B cell (primary cell): ENCODE results near the gene SERPINE3. TPM values are rescaled to one million over a fixed set of nuclear protein-coding genes. Genes with fewer than 3 reads are reported as not detected.

Experiments used
- ATAC-seq: fragments of 200-7000 bp; cut with Tn5 transposase; one replicate; pipeline ENCODE4 v1.10.0; 2021; ENCODE audit warnings: low read depth, mild to moderate bottlenecking, moderate number of reproducible peaks, moderate library complexity
- CTCF ChIA-PET: fragments of 350-600 bp; sonication (Branson Sonifier 250); formaldehyde crosslinking; loops from one replicate; lab custom pipeline; 2021; ENCODE audit warnings: antibody characterized with exemption, inconsistent platforms; lab: Charles Lee
- POLR2A ChIA-PET: fragments of 350-600 bp; sonication (Branson Sonifier 250); formaldehyde crosslinking; loops from one replicate; lab custom pipeline; 2021; ENCODE audit warnings: antibody characterized with exemption; lab: Charles Lee
- DNase-seq: peaks from one replicate; pipeline ENCODE4 v3.0.0; 2013
- H2AFZ ChIP-seq: 2 replicates; pipeline ENCODE4 v1.6.1; 2012; ENCODE audit warnings: mild to moderate bottlenecking, low read depth, low read length; ENCODE audit not compliant: insufficient read depth, poor library complexity, severe bottlenecking
- H3K27ac ChIP-seq, 2 donors: 1 replicate in 1 of 2; 2 replicates in 1 of 2; pipeline ENCODE4 v1.5.1; 2012 to 2013; ENCODE audit warnings: low read length in 2 of 2, mild to moderate bottlenecking in 2 of 2, moderate library complexity in 1 of 2
- H3K27me3 ChIP-seq, 4 experiments: fragments of 200-600 bp in 1 of 4; sonication (generic) in 1 of 4; replicated peaks in 1 of 4; 1 replicate in 2 of 4; 2 replicates in 2 of 4; pipeline versions ENCODE4 v1.6.1 to v1.7.0; 2013 to 2016; ENCODE audit warnings: low read length in 3 of 4, mild to moderate bottlenecking in 2 of 4, mixed read lengths in 1 of 4, moderate library complexity in 1 of 4; ENCODE audit not compliant: insufficient read depth in 4 of 4, control insufficient read depth in 3 of 4; ENCODE audit errors: control extremely low read depth in 1 of 4
- H3K36me3 ChIP-seq, 2 experiments: replicated peaks in 1 of 2; 1 replicate in 1 of 2; 2 replicates in 1 of 2; pipeline versions ENCODE4 v1.6.1 to v1.7.1; 2013; ENCODE audit warnings: low read length in 1 of 2; ENCODE audit not compliant: insufficient read depth in 2 of 2, control insufficient read depth in 1 of 2; ENCODE audit errors: control extremely low read depth in 1 of 2, extremely low read depth in 1 of 2
- H3K4me1 ChIP-seq, 2 donors: fragments of 200-600 bp in 1 of 2; sonication (generic) in 1 of 2; 1 replicate in 1 of 2; 2 replicates in 1 of 2; pipeline versions ENCODE4 v1.5.1 to v1.6.1; 2013 to 2017; ENCODE audit warnings: low read length in 2 of 2; ENCODE audit not compliant: control insufficient read depth in 2 of 2, insufficient read depth in 2 of 2
- H3K4me2 ChIP-seq: replicated peaks from 2 replicates; pipeline ENCODE3; 2012; ENCODE audit warnings: mild to moderate bottlenecking, low read depth, low read length; ENCODE audit not compliant: poor library complexity, severe bottlenecking
- H3K4me3 ChIP-seq, 5 experiments: fragments of 200-600 bp in 1 of 5; sonication (generic) in 1 of 5; 1 replicate in 3 of 5; 2 replicates in 2 of 5; pipeline versions ENCODE4 v1.5.1 to v1.7.0; 2011 to 2016; ENCODE audit warnings: low read length in 4 of 5, mild to moderate bottlenecking in 4 of 5, low read depth in 2 of 5, control low read depth in 1 of 5, moderate library complexity in 1 of 5; ENCODE audit not compliant: insufficient read depth in 1 of 5; ENCODE audit errors: control extremely low read depth in 1 of 5, extremely low read depth in 1 of 5
- H3K79me2 ChIP-seq: fragments of 200-600 bp; sonication (generic); one replicate; pipeline ENCODE4 v1.6.0; 2016; ENCODE audit warnings: low read length; ENCODE audit not compliant: control insufficient read depth, insufficient read depth
- H3K9ac ChIP-seq: fragments of 200-600 bp; sonication (generic); 2 replicates; pipeline ENCODE4 v1.6.1; 2017; ENCODE audit warnings: mild to moderate bottlenecking, low read length, moderate library complexity
- H3K9me3 ChIP-seq, 3 donors: one replicate each; pipeline versions ENCODE4 v1.6.1 to v1.7.1; 2013; ENCODE audit warnings: low read length in 2 of 3; ENCODE audit not compliant: control insufficient read depth in 2 of 3, insufficient read depth in 1 of 3; ENCODE audit errors: control extremely low read depth in 1 of 3
- H4K20me1 ChIP-seq: 2 replicates; pipeline ENCODE4 v1.6.0; 2012; ENCODE audit warnings: mild to moderate bottlenecking, low read length; ENCODE audit not compliant: insufficient read depth, control insufficient read depth, poor library complexity, severe bottlenecking
- H3K27ac Mint-ChIP-seq: one replicate; pipeline ENCODE4 v1.8.0; 2021; ENCODE audit warnings: mixed read lengths
- H3K27me3 Mint-ChIP-seq: one replicate; pipeline ENCODE4 v1.8.0; 2021; ENCODE audit warnings: mixed read lengths
- H3K4me1 Mint-ChIP-seq: one replicate; pipeline ENCODE4 v1.8.0; 2021; ENCODE audit warnings: mixed read lengths
- H3K4me3 Mint-ChIP-seq: one replicate; pipeline ENCODE4 v1.8.0; 2021; ENCODE audit warnings: mixed read lengths
- H3K9me3 Mint-ChIP-seq: one replicate; pipeline ENCODE4 v1.8.0; 2022; ENCODE audit warnings: mixed read lengths; ENCODE audit not compliant: insufficient read depth
- EZH2 ChIP-seq: IDR thresholded peaks from 2 replicates; pipeline ENCODE4 v1.6.1; 2012; ENCODE audit warnings: borderline replicate concordance, low read depth, mild to moderate bottlenecking, moderate library complexity, low read length; ENCODE audit not compliant: insufficient read depth, poor library complexity, severe bottlenecking
- WGBS: methylation state at CpG from one replicate; pipeline ENCODE4 v1.1.5; 2013; ENCODE audit warnings: missing lambda C conversion rate; ENCODE audit not compliant: insufficient coverage; 5-methylcytosine and 5-hydroxymethylcytosine counted together
- intact Hi-C: fragments of 100-400 bp; cut with micrococcal nuclease; formaldehyde crosslinking; loops from one replicate; pipeline ENCODE4 v1.10.0; 2022
- polyA minus RNA-seq: library from RNA; depleted of rRNA, polyadenylated mRNA; stranded (reverse); fragments of >200 nt; gene quantifications from 2 replicates; pipeline ENCODE4 v1.2.3, GENCODE V29; 2012
- polyA plus RNA-seq: library from polyadenylated mRNA; depleted of rRNA; stranded (reverse); fragments of >200 nt; gene quantifications from 2 replicates; pipeline ENCODE4 v1.2.3, GENCODE V29; 2012
- total RNA-seq, 2 donors: library from RNA; stranded (reverse); fragments of 120-200 nt in 1 of 2; gene quantifications; 1 replicate in 1 of 2; 2 replicates in 1 of 2; pipeline versions ENCODE4 v1.2.3 to v1.2.4, GENCODE V29; 2013 to 2022
- TF ChIP-seq, protein P1 (sequence below): fragments of 200-600 bp; IDR thresholded peaks from one replicate; pipeline ENCODE4 v1.8.0; 2022; ENCODE audit warnings: antibody characterized with exemption, mild to moderate bottlenecking

Gene SERPINE3
- not detected in 2 replicates for total RNA-seq
- not detected for total RNA-seq (2013)
- not detected in 2 replicates for polyA plus RNA-seq
- not detected in 2 replicates for polyA minus RNA-seq

DNA sequence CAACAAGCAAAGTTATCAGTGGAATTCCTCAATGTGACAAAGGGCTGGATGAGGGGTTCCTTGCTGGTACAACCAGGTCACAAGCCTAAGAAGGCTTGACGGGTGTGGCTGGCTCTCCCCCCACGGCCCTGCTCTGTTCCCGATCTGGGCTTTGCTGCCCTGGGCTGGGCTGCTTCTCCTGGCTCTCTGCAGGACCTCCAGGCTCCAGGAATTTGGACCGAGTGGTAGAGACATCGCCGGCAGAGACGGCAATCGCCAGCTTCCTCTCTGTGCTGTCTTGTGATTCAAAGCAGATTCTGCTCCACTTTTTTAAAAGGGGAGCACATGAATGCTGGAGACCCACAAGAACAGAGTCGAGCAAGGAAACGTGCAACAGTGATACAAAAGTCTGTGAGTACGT, at the start of gene SERPINE3:
SERPINE3 (plus strand) TSS at position 338 of the 400 bp plus-strand sequence. CDS start 1,401 bp downstream, outside the sequence.
- no peak within 1 kb of the TSS for H3K9ac ChIP-seq
- no peak within 1 kb of the TSS for H3K27ac Mint-ChIP-seq
- TF ChIP-seq, protein P1, sequence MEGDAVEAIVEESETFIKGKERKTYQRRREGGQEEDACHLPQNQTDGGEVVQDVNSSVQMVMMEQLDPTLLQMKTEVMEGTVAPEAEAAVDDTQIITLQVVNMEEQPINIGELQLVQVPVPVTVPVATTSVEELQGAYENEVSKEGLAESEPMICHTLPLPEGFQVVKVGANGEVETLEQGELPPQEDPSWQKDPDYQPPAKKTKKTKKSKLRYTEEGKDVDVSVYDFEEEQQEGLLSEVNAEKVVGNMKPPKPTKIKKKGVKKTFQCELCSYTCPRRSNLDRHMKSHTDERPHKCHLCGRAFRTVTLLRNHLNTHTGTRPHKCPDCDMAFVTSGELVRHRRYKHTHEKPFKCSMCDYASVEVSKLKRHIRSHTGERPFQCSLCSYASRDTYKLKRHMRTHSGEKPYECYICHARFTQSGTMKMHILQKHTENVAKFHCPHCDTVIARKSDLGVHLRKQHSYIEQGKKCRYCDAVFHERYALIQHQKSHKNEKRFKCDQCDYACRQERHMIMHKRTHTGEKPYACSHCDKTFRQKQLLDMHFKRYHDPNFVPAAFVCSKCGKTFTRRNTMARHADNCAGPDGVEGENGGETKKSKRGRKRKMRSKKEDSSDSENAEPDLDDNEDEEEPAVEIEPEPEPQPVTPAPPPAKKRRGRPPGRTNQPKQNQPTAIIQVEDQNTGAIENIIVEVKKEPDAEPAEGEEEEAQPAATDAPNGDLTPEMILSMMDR: no peak
- TF ChIP-seq EZH2: no peak
- no peaks in the 10 kb centered on the region for H3K27me3 Mint-ChIP-seq
- no peak within 1 kb of the TSS for H3K27ac ChIP-seq
- POLR2A ChIA-PET: no interaction called here
- H3K4me1 Mint-ChIP-seq: no peaks in the 10 kb centered on the region
- H3K4me3 ChIP-seq: no peak within 1 kb of the TSS
- no peaks in the 10 kb centered on the region for H3K4me1 ChIP-seq
- ATAC-seq: no peak
- H3K79me2 ChIP-seq: no peaks in the 10 kb centered on the region
- no peak for DNase-seq
- 94% methylated on average over 11 of the region's 11 CpGs for WGBS
- H3K9me3 Mint-ChIP-seq: no peaks in the 10 kb centered on the region
- H4K20me1 ChIP-seq: no peaks in the 10 kb centered on the region
- H3K9me3 ChIP-seq: no peaks in the 10 kb centered on the region
- intact Hi-C loops: no loop called here
- no peak within 1 kb of the TSS for H3K4me3 Mint-ChIP-seq
- CTCF ChIA-PET: no interaction called here
- no peak within 1 kb of the TSS for H3K4me2 ChIP-seq
- no peaks in the 10 kb centered on the region for H3K36me3 ChIP-seq
- no peaks in the 10 kb centered on the region for H3K27me3 ChIP-seq
- H2AFZ ChIP-seq: no peak within 1 kb of the TSS

DNA sequence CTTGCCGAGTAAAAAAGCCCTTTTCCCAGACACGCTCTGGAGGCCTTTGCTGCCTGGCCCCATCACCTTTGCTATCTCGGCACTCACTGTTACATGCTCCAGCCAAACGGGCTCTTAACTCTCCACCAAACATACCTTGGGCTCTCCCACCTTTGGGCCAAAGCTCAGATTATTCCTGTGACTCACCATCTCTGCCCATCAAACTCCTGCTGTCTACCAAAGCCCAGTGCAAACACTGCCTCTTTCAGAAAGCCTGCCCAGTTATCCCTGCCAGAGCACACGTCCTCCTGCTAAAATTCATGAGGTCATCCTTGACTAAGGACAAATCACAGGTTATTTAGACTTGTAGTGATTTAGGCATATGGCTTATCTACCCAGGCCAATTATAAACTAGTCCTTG, 48.1 kb upstream of the SERPINE3 start:
- peaks cover 0 to 3% (median 0%) of the 10 kb centered on the region in 3 donors for H3K9me3 ChIP-seq
- H4K20me1 ChIP-seq: no peaks in the 10 kb centered on the region
- TF ChIP-seq, protein P1: no peak
- TF ChIP-seq EZH2: no peak
- no peak overlapping the region for H2AFZ ChIP-seq
- H3K4me3 ChIP-seq: no peak overlapping the region
- WGBS: 89% methylated on average over 5 of the region's 5 CpGs
- peaks cover 0 to under 1% of the 10 kb centered on the region in 2 donors for H3K4me1 ChIP-seq
- Mint-ChIP-seq H3K4me3 (no peak overlapping the region), H3K27ac (no peak overlapping the region), H3K27me3 (no peaks in the 10 kb centered on the region), H3K4me1 (no peaks in the 10 kb centered on the region), H3K9me3 (no peaks in the 10 kb centered on the region)
- POLR2A ChIA-PET: no interaction called here
- H3K27ac ChIP-seq: no peak overlapping the region
- no peak overlapping the region for H3K9ac ChIP-seq
- CTCF ChIA-PET: no interaction called here
- H3K4me2 ChIP-seq: no peak overlapping the region
- no peaks in the 10 kb centered on the region for H3K79me2 ChIP-seq
- ATAC-seq (no peak), DNase-seq (no peak)
- H3K36me3 ChIP-seq: no peaks in the 10 kb centered on the region
- H3K27me3 ChIP-seq: peaks cover 0 to 5% (median 0%) of the 10 kb centered on the region in 4 experiments
- intact Hi-C loops: no loop called here
